ENCODE measurements around the gene MEGF9.

DNA sequence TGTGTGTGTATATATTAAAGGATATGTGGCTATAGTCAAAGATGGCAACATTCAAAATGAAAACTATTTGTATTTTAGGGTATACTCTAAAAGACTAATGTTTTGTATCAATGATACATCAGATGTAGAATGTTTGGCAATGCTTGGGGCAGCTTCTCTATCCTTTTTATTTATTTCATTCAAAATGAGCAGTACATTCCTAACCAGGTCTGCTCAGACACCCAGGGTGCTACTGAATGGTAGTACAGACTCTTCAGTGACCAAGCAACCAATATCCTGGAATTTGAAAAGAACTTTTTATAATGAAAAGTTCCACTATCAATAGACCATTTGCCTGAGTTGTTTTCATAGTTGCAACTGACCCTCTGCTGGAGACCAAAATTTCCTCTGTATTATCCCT is 23.9 kb downstream of the MEGF9 start:
- TF ChIP-seq, protein P1, sequence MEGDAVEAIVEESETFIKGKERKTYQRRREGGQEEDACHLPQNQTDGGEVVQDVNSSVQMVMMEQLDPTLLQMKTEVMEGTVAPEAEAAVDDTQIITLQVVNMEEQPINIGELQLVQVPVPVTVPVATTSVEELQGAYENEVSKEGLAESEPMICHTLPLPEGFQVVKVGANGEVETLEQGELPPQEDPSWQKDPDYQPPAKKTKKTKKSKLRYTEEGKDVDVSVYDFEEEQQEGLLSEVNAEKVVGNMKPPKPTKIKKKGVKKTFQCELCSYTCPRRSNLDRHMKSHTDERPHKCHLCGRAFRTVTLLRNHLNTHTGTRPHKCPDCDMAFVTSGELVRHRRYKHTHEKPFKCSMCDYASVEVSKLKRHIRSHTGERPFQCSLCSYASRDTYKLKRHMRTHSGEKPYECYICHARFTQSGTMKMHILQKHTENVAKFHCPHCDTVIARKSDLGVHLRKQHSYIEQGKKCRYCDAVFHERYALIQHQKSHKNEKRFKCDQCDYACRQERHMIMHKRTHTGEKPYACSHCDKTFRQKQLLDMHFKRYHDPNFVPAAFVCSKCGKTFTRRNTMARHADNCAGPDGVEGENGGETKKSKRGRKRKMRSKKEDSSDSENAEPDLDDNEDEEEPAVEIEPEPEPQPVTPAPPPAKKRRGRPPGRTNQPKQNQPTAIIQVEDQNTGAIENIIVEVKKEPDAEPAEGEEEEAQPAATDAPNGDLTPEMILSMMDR (IDR thresholded peaks at IDR 0.05; ENCODE audit: low read length), result no peak
- TF ChIP-seq EZH2 (IDR thresholded peaks at IDR 0.05; ENCODE audit: borderline replicate concordance, low read length), result no peak

Measured in OCI-LY1 (cell line).